Neutrophil (primary cell): ENCODE results near the gene BCL2L12.

Experiments
- H3K27ac ChIP-seq: fragments of 200-600 bp; sonication (generic); 2 replicates; pipeline ENCODE4 v1.5.1; 2016; ENCODE audit warnings: mild to moderate bottlenecking, moderate library complexity
- H3K27me3 ChIP-seq: fragments of 200-600 bp; sonication (generic); 2 replicates; pipeline ENCODE4 v1.6.0; 2016; ENCODE audit warnings: mild to moderate bottlenecking
- H3K36me3 ChIP-seq: fragments of 200-600 bp; sonication (generic); 2 replicates; pipeline ENCODE4 v1.5.1; 2017
- H3K4me1 ChIP-seq, 2 experiments: fragments of 200-600 bp in 1 of 2; sonication (generic) in 1 of 2; 1 replicate in 1 of 2; 2 replicates in 1 of 2; pipeline versions ENCODE4 v1.5.1 to v1.6.1; 2013 to 2016; ENCODE audit warnings: low read depth in 1 of 2, low read length in 1 of 2, mild to moderate bottlenecking in 1 of 2, moderate library complexity in 1 of 2; ENCODE audit not compliant: control insufficient read depth in 1 of 2, insufficient read depth in 1 of 2
- H3K4me3 ChIP-seq, 2 experiments: fragments of 200-600 bp in 1 of 2; sonication (generic) in 1 of 2; 1 replicate in 1 of 2; 2 replicates in 1 of 2; pipeline ENCODE4 v1.5.1; 2013 to 2016; ENCODE audit warnings: low read depth in 1 of 2, low read length in 1 of 2, mild to moderate bottlenecking in 1 of 2, moderate library complexity in 1 of 2
- H3K9me3 ChIP-seq: fragments of 200-600 bp; sonication (generic); 2 replicates; pipeline ENCODE4 v1.5.1; 2016
- TF ChIP-seq, protein P1 (sequence below): fragments of 200-600 bp; sonication (generic); IDR thresholded peaks from 2 replicates; pipeline ENCODE4 v1.5.1; 2016; ENCODE audit warnings: antibody characterized with exemption

The BCL2L12 gene

DNA sequence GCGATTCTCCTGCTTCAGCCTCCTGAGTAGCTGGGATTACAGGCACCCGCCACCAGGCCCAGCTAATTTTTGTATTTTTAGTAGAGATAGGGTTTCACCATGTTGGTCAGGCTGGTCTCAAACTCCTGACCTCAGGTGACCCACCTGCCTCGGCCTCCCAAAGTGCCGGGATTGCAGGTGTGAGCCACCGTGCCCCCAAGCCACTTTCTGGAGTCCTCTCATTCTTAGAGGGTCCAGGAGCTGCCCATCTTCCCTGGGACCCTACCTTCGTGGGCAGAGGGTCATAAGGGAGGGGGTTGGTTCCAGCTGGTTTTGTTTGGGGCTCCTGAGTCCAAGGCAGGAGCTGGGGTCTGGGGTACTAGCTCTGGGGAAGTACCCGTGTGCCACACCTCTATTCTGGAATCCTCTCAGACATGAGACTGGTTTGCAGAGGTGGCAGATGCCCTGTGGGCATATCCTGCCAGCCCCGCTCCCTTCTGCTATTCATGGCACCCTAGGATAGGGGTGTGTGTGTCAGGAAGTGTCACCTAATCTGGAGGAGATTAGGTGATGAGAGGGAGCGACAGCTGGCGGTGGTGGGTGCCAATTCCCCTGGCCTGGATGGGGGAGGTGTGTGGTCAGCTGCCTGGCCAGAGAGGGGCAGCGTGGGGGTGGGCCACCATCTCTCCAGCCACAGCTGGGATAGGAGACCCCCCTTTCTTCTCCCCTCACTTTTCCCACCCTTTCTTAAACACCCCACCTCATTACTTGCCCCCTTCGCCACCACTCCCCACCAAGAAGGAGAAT is 13.4 kb downstream of the BCL2L12 start:
- H3K36me3 ChIP-seq: peaks cover 6% of the 10 kb centered on the region
- H3K4me3 ChIP-seq: no peak overlapping the region
- TF ChIP-seq, protein P1, sequence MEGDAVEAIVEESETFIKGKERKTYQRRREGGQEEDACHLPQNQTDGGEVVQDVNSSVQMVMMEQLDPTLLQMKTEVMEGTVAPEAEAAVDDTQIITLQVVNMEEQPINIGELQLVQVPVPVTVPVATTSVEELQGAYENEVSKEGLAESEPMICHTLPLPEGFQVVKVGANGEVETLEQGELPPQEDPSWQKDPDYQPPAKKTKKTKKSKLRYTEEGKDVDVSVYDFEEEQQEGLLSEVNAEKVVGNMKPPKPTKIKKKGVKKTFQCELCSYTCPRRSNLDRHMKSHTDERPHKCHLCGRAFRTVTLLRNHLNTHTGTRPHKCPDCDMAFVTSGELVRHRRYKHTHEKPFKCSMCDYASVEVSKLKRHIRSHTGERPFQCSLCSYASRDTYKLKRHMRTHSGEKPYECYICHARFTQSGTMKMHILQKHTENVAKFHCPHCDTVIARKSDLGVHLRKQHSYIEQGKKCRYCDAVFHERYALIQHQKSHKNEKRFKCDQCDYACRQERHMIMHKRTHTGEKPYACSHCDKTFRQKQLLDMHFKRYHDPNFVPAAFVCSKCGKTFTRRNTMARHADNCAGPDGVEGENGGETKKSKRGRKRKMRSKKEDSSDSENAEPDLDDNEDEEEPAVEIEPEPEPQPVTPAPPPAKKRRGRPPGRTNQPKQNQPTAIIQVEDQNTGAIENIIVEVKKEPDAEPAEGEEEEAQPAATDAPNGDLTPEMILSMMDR: no peak
- no peaks in the 10 kb centered on the region for H3K9me3 ChIP-seq
- H3K4me1 ChIP-seq: peaks cover 26 to 33% of the 10 kb centered on the region in 2 experiments
- H3K27me3 ChIP-seq: no peaks in the 10 kb centered on the region
- no peak overlapping the region for H3K27ac ChIP-seq

DNA sequence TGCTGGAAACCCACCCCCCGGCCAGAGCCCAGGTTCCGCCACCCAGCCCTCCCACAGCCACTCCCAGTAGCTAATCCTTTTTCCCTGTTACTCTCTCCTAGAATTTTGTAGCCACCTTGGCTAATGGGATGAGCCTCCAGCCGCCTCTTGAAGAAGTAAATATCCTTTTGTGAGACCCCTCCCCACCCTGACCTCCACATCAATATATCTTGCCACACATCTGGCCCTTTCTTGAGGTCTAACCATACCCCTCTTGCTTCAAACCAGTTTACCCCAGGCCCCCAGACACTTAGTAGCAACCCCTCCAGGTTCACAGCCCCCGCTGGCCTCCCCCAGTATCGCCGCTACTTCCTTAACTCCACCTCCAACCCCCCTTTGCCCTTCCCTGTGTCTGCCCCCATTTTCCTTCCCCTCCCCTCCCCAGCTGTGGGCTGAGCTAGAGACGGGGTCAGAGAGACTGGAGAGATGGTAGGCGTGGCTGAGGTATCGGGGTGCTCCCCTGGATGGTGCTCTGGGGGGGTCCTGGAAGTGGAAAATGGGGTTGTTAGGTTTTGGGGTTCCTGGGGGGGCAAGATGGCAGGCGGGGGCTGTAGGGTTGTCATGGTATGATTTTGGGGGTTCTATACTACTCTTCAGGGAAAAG is 14.2 kb downstream of the BCL2L12 start:
- H3K4me1 ChIP-seq: peaks cover 26 to 33% of the 10 kb centered on the region in 2 experiments
- no peak overlapping the region for H3K27ac ChIP-seq
- H3K4me3 ChIP-seq: peak overlapping the region in 1 of 2 experiments; percentile 58
- no peaks in the 10 kb centered on the region for H3K9me3 ChIP-seq
- TF ChIP-seq, protein P1: no peak
- H3K36me3 ChIP-seq: peaks cover 11% of the 10 kb centered on the region
- H3K27me3 ChIP-seq: no peaks in the 10 kb centered on the region

DNA sequence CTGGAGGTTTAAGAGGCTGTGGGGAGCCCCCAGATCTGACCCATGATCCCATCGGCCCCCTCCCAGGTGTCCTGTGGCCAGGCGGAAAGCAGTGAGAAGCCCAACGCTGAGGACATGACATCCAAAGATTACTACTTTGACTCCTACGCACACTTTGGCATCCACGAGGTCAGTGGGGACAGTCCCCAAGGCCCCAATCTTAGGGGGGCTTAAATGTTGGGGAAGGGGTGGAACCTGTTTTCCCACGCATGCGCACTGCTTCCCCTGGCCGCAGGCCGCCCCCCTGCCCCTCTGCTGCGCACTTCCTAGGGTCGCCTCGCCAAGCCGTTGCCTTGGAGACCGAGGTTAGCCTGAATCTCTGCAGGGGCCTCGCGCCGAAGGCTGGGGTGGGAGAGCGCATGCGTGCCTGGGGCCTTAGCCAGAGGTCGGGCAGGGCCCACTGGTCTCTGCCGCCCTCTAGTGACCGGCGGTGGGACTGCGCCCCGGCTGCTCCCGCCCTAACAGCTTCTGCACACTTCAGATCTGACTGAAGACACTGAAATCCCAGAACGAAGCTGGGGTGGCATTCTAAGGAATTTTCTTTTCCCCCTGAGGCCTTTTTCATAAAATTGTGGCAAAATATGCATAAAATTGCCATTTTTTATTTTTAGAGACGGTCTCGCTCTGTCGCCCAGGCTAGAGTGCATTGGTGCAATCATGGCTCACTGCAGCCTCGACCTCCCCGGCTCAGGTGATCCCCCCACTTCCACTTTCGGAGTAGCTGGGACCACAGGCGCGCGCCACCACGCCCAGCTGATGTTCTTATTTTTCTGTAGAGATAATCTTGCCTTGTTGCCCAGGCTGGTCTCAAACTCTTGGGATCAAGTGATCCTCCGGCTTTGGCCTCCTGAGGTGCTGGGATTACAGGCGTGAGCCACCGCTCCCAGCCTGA is 15.0 kb downstream of the BCL2L12 start:
- Histone ChIP-seq H3K27me3 (no peaks in the 10 kb centered on the region), H3K9me3 (no peaks in the 10 kb centered on the region), H3K36me3 (peaks cover 16% of the 10 kb centered on the region), H3K4me3 (peak overlapping the region; percentile 58 to 63), H3K27ac (peak overlapping the region; percentile 41), H3K4me1 (peaks cover 26 to 29% of the 10 kb centered on the region in 2 experiments)
- TF ChIP-seq, protein P1: peak; percentile 100

DNA sequence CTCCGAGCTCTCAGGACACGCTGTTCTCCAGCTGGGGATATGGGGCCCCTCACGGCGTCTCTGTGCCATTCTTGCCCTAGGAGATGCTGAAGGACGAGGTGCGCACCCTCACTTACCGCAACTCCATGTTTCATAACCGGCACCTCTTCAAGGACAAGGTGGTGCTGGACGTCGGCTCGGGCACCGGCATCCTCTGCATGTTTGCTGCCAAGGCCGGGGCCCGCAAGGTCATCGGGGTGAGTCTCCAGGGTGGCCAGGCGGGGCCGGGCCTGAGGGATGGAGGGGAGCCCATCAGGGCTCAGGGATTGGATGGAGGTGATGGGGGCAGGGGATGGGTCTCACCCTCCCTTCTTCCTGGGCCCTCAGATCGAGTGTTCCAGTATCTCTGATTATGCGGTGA is 16.1 kb downstream of the BCL2L12 start:
- TF ChIP-seq, protein P1: no peak
- Histone ChIP-seq H3K36me3 (peaks cover 24% of the 10 kb centered on the region), H3K9me3 (no peaks in the 10 kb centered on the region)

DNA sequence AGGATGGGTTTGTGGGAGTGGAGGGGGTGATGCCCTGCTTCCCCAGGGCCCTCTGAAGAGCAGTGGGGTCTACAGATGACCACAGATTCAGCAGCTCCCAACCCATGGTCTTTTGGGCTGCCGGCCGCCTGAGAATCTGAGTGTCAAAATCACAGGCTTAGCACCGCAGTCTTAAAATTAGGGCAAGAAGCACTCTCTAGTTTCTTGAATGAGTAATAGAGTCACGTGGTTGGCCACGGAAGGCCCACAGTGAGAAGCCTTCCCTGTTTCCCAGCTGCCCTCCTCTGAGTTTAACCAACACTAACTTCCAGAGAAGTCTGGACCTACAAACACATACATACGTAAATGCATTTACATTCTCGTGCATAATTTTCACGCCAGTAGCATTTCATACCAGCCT is 16.5 kb downstream of the BCL2L12 start:
- TF ChIP-seq, protein P1: no peak
- peaks cover 24% of the 10 kb centered on the region for H3K36me3 ChIP-seq
- H3K27ac ChIP-seq: no peak overlapping the region
- H3K9me3 ChIP-seq: no peaks in the 10 kb centered on the region
- no peaks in the 10 kb centered on the region for H3K27me3 ChIP-seq
- no peak overlapping the region for H3K4me3 ChIP-seq
- H3K4me1 ChIP-seq: peaks cover 19% of the 10 kb centered on the region in 2 experiments

More for the DNA sequence above, 16.1 kb downstream of the BCL2L12 start:
- H3K27me3 ChIP-seq: no peaks in the 10 kb centered on the region
- H3K4me1 ChIP-seq: peaks cover 19 to 24% of the 10 kb centered on the region in 2 experiments
- H3K27ac ChIP-seq: no peak overlapping the region
- H3K4me3 ChIP-seq: no peak overlapping the region
